Left renal pelvis (tissue), 4 donors: ENCODE data around the gene RALB. TPM values are rescaled to one million over a fixed set of nuclear protein-coding genes. Genes with fewer than 3 reads are reported as not detected.

Source experiments
- DNase-seq, 4 donors: peaks; one replicate each; pipeline ENCODE4 v3.0.0-alpha.2; 2013; ENCODE audit warnings: low read depth in 4 of 4, low spot score in 3 of 4
- polyA plus RNA-seq, 4 donors: library from polyadenylated mRNA; unstranded; fragments of 120-200 nt; gene quantifications; one replicate each; pipeline ENCODE4 v1.2.1, GENCODE V29; 2013; ENCODE audit not compliant: insufficient read length in 4 of 4

The RALB gene
- 10 to 100 TPM; 72.0 to 81.6 (median 75.9) TPM for polyA plus RNA-seq

- peak; percentile 96 to 98 (median 98) for DNase-seq
Observed at GRCh38 chr2:120252225-120253020, at the start of gene RALB. TSS of gene RALB (plus strand) at chr2:120252852. CDS start at chr2:120278665, 25,813 bp downstream.

GRCh38 chr2:120203251-120204021 is 49.2 kb upstream of the RALB start:
- DNase-seq: no peak

GRCh38 chr2:120204022-120204405 is 48.6 kb upstream of the RALB start:
- DNase-seq: no peak

- no peak for DNase-seq
Observed at GRCh38 chr2:120204417-120204816, 48.2 kb upstream of the RALB start.

- no peak for DNase-seq
Observed at GRCh38 chr2:120204945-120205670, 47.5 kb upstream of the RALB start.

- DNase-seq: no peak
Observed at GRCh38 chr2:120206022-120206581, 46.5 kb upstream of the RALB start.

GRCh38 chr2:120208381-120209353 is 44.0 kb upstream of the RALB start:
- no peak for DNase-seq

GRCh38 chr2:120209427-120210269 is 43.0 kb upstream of the RALB start:
- DNase-seq: no peak

- no peak for DNase-seq
Observed at GRCh38 chr2:120210270-120210693, 42.4 kb upstream of the RALB start.

- DNase-seq: no peak
Observed at GRCh38 chr2:120218181-120218580, 34.5 kb upstream of the RALB start.

- no peak for DNase-seq
Observed at GRCh38 chr2:120219291-120219690, 33.4 kb upstream of the RALB start.

- no peak for DNase-seq
Observed at GRCh38 chr2:120219766-120220165, 32.9 kb upstream of the RALB start.

- no peak for DNase-seq
Observed at GRCh38 chr2:120220756-120221155, 31.9 kb upstream of the RALB start.

GRCh38 chr2:120221616-120222015 is 31.0 kb upstream of the RALB start:
- no peak for DNase-seq

GRCh38 chr2:120222186-120223033 is 30.2 kb upstream of the RALB start:
- no peak for DNase-seq

GRCh38 chr2:120223034-120223912 is 29.4 kb upstream of the RALB start, which contains the start of gene TMEM185B:
TSS of gene TMEM185B (minus strand) at chr2:120223400. CDS start at chr2:120222976, 424 bp downstream.
- DNase-seq: peak; percentile 64 to 74 (median 72)

GRCh38 chr2:120224256-120224655 is 28.4 kb upstream of the RALB start:
- no peak for DNase-seq
